Activated CD4-positive, alpha-beta T cell treated with anti-CD3 and anti-CD28 coated beads, Interleukin-2, amount 50 U/mL, for 1 hour (primary cell): ENCODE measurements around the gene DHX58.
A peak's percentile ranks its signal among the peaks of the same experiment; 100 is the strongest.

Experiments
- DNase-seq: peaks from one replicate; pipeline ENCODE4 v3.0.0-alpha.2; 2020

Gene DHX58

DNA sequence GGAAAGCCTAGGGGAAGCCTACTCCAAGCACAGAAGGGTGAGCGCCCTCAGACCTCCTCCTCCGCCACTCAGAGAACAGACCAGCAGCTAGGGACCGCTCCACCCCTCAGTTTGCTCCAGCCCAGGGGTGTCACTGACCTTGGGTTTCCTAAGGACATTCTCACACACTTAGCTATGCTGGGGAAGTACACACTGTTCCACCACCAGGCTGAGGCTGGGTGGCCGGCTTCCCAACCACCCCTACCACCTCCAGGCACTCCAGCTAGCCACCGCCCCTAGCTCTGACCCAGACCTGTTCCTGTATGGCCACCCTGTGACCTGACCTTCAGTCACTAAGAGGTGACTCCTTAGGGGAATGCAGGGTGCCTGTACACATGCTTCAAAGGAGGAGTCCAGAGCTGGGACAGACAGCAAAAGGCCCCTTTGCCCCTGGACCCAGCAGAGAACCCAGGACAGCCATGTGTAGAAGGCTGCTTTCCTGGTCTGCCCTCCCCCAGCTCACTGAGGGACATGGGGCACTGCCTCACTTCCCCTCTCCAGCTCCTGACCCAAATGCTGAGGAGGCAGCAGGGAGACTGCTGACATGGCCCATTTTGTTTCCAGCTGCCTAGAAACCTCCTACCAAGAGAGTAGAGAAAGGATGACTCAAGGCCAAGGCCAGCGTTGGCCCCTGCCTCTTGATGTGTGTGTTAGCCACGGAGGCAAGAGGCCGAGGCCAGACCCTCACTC is 16.8 kb upstream of the DHX58 start:
- no peak for DNase-seq

DNA sequence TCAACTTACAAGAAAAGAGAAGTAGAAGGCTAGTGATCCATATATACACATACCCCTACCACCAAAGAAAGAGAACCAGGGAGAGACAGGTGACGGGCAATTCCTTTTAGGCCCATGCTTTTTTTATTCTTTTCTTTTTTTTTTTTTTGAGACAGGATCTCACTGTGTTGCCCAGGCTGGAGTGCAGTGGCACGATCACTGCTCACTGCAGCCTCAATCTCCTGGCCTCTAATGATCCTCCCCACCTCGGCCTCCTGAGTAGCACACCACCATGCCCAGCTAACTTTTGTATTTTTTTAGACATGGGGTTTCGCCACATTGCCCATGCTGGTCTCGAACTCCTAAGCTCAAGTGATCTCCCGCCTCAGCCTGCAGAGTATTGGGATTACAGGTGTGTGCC is 14.9 kb upstream of the DHX58 start:
- DNase-seq: no peak

DNA sequence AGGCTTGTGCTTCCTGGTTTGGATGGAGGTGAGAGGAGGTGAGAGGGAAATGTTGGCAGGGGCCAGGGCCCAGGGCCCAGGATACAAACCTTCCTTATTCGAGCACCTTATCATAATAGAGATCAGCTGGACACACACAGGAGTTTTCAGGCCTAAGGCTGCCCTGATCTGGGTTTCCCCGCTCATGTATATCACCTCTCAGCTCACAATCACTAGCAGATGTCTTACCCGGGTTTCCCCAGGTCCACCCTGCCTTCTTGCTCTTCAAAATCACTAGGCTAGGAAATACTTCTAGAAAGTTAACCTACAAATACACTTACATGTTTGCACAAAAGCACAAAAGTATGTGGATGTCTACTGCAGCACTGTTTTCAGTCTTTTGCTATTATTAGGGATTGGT is 14.3 kb upstream of the DHX58 start:
- no peak for DNase-seq

DNA sequence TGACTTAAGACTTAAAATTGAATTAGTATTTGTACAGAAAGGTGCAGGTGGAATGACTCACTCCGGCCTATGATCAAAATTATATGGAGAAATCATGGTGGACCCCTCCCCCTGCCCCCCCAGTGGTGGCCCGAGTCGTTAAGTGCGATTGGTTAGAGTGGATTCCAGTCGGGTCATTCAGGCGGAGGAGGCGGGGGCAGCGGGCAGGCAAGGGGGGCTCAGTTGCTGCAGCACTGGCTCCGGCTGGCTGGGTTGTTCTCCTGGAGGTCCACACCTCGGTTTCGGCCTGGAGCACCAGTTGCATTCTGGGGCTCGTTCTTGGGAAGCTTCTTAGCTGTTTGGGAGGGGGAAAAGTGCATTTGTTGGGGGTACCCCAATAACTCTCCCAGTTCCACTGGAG is 13.1 kb upstream of the DHX58 start:
- no peak for DNase-seq

DNA sequence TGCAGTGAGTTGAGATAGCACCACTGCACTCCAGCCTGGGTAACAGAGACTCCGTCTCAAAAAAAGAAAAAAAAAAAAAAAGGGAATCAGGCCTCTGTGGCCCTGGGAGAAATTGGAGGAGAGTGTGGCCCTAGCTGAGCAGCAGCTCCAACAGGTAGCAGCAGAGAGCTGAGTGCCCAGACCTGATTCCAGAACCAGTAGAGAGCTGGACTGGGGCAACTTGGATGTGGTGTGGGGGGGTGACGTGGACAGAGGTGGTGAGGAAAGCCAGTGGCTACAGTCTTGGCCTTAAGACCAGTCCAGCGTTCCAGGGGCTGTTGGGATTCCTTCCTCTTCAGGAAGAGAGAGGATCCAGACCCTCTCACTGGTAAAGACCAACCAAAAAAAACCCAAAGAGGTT is 11.7 kb upstream of the DHX58 start:
- DNase-seq: no peak

DNA sequence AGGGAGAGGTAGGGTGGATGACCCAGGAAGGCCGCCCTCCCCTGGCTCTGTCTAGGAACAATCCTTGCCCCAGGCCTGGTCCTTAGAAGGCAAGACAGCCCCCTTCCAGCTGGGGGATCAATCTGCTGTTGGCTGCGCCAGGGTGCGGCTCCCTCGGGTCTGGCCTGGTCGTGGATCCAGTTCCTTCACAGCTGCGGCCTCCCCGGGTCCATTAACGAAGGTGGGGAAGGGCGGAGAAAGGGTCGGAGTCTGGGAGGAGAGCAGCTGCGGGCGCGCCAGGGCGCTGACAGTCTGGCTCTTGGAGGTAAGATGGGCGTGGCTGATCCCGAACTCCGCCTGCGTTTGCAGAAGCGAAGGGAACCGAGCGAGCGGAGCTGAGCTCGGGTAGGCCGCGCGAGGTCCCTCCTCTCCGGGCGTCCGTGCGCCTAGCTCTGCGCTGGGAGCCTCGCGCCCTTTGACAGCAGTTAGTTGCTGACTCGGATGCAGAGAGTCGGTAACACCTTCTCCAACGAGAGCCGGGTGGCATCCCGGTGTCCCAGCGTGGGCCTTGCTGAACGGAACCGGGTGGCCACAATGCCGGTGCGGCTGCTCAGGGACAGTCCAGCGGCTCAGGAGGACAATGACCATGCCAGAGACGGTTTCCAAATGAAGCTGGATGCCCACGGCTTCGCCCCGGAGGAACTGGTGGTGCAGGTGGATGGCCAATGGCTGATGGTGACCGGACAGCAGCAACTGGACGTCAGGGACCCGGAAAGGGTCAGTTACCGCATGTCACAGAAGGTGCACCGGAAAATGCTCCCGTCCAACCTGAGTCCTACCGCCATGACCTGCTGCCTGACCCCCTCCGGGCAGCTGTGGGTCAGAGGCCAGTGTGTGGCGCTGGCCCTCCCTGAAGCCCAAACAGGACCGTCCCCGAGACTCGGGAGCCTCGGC is 10.1 kb upstream of the DHX58 start, which contains the start of gene HSPB9:
TSS of gene HSPB9 (plus strand) at position 434 of the 933 bp plus-strand sequence. CDS start at position 481, 47 bp downstream.
- no peak for DNase-seq

DNA sequence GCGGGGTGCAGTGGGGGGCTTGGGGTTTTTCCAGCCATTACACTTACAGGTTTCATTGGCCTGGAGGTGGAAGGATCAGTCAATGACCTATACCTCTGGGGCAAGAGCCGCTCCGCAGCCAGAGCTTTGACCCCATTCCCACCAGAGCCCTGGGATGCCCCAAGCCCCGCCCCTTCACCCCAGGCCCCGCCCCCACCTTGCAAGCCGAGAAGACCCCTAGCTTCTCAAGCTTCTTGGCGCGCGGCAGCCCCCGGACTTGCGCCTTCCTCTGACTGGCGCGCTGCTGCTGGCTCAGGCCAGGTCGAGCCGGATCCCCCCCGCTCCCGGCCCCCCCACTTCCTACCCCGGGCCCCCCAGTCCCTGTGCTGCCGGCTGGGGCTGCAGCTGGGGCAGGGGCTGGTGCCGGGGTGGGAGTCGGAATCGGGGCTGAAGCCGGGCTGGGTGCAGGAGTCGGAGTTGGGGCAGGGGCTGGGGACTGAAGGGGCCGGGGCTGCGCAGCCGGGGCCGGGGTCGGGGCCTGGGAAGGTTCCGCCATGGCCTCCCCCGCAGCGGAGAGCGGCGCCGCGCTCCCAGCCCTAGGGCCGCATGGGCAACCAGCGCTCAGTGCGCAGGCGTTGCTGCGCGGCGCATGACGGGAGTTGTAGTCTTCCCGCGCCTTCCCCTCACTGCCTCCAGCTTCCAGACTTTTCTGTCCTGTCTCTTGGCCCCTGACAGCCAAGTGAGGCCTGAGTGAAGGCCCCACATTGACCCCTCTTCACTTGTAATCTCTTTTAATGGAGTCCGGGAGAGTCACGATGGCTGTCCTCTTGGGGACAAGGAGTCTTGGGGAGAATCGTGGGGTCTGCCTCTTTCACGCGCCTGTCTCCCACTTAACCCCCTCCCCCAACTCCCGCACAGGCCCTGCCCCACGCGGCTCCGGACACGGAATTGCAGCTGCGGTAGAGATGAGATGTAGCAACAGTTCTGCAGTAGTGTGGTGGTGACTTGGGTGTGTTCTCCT is 8.6 kb upstream of the DHX58 start, which contains the start of gene KAT2A:
TSS of gene KAT2A (minus strand) at position 598 of the 1,000 bp plus-strand sequence. CDS start at position 535, 63 bp downstream.
- peak; percentile 73 for DNase-seq

DNA sequence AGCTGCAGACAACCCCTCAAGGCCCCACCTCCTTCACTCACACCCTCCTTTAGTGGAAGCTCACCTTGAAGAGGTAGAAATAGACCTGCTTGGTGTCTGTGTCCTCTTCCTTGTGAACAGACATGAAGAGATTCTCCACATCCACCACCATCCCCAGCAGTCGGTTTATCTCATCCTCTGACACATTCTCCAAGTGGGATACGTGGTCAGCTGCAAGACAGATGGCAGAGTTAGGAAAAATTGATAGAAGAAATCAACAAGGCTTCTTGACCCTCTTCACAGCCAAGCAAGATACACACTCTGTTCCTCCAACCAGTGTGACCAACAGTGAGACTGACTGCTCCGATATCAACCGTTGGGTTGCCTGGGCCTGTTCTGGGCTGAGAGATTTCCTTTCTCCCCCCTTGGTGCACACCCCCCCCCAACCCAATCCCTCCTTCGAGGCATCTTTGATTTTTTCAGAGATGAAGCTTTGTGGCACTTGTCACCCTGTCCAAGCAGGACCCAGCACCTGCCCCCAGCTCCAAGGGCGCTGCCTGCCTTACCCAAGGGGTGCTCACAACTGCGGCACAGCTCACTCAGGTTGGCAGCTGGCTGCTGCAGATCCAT is 7.8 kb upstream of the DHX58 start:
- DNase-seq: no peak

DNA sequence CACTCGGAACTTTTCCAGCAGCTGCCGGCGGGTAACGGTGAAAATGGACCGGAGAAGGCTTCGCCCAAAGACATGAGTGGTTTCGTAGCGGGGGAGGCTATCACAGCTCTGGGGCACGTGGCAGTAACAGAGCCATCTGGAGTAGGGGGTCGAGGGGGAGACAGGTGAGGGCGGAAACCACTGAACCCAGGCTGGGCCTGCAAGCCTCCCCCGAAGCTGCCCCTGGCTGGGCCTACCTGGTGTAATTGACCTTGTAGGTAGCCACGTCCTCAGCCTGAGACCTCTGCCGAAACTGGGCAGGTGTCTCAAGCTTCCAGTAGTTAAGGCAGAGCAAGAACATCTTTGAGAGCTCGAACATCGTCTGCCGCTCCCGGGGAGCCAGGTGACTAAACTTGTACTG is 6.8 kb upstream of the DHX58 start:
- no peak for DNase-seq

DNA sequence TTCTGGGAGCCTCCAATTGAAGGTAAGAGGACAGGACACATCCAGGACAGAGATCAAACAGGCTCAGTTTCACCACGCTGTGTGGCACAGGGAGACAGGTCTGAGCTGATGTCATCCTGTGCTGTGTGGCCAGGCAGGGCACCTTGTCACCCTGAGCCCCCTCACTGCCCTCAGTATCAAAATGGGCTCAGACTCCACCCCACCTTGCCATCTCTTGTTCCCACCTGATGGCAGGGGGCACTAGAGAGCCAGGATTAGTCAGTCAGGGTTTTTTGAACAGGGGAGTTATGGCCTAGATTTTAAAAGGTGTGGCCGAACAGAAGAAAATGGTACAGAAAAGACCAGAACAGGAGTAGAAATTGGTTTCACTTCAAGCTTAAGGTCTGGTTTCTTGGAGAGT is 6.0 kb upstream of the DHX58 start:
- DNase-seq: peak; percentile 42

DNA sequence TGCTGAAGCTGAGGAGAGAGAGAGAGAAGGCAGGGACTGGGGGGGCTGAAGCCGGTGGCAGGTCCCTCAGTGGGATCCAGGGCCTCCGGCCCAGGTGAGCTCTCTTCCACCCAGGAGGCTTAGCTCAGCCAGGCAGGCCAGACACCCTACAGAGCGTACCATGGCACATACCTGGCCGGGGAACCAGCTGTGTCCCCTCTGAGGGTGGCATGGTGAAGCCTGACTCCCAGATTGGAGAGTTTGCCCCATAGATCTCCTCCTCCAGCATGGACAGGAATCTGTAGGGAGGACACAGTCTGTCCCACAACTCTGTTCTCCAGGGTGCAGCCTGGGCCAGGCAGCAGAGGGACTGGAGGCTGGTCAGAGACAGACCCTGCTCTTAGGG is 5.6 kb upstream of the DHX58 start:
- no peak for DNase-seq

DNA sequence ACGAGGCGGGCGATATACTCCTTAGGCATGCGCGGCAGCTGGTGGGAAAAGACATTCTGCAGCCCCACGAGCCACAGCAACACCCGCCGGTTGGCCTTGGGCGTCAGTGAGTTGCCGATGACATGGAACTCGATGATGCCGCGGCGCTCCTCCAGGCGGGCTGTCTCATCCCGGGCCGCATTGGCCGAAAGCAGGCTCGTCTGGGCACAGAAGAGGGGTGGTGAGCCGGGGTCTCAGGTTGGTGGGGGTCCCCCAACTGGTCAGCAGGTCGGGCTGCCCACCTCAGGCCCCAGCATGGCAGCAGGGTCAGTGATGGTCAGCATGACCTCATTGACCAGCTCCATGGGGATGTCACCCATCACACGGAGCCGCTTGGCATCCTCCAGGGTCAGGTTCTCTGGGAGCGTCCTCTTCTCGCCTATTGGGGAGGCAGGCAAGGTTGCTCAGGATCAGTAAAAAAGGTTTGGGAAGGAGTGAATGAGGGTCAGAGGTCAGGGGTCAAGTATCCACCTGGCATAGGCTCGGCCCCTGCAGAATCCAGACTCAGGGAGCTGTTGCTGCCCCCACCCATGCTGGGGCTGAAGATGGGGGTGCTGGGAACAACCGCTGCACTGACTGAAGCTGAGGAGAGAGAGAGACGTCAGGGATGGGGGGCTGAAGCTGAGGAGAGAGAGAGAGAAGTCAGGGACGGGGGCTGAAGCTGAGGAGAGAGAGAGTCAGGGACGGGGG is 5.0 kb upstream of the DHX58 start:
- DNase-seq: no peak

DNA sequence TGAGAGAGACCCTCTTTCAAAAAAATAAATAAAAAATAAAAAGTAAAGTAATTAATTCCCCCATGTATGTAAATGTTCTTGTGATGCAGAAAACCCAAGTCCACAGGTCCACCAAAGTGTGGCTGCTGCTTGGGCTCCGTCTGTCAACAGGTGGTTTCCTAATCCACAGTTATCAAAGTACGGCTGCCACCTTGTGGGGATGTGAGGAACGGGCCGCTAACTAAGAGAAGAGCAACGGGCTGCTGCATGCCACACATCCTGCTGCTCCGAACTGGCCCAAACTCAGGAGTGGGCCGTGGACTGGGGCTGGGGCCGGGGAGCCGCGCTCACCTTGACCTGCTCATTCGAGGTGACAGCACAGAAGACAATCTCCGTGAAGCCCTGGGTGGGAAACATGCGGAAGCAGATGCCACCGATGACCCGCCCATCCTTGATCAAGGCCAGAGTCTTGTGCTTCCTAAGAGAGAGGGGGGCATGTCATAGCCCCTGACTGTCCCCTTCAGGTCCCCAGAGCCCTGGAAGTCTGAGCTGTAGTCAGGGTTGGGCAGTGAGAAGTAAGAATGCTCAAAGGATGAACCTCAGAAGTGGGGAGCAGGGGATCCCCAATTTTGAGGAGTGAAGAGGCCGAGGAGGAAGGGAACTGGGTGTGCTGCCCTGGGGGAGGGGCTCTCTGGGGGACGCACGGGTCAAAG is 4.3 kb upstream of the DHX58 start:
- DNase-seq: peak; percentile 82

DNA sequence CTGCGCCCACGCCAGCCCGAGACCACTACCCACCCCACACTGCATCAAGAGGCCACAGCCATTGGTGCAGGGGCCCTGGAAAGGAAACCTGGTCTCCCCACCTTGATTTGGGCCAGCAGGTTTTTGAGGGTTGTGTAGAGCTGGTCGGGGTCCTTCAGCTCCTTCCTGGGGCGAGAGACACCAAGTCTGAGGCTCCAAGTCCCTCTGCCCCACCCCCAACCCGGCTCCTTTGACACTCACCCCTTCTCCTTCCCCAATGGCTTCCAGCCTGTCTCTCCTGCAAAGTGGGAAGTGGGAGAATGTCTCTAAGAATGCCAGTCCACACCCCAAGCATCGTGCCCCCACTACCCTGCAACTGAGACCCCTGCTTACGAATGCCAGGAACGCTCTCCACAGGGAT is 1.6 kb upstream of the DHX58 start:
- no peak for DNase-seq

DNA sequence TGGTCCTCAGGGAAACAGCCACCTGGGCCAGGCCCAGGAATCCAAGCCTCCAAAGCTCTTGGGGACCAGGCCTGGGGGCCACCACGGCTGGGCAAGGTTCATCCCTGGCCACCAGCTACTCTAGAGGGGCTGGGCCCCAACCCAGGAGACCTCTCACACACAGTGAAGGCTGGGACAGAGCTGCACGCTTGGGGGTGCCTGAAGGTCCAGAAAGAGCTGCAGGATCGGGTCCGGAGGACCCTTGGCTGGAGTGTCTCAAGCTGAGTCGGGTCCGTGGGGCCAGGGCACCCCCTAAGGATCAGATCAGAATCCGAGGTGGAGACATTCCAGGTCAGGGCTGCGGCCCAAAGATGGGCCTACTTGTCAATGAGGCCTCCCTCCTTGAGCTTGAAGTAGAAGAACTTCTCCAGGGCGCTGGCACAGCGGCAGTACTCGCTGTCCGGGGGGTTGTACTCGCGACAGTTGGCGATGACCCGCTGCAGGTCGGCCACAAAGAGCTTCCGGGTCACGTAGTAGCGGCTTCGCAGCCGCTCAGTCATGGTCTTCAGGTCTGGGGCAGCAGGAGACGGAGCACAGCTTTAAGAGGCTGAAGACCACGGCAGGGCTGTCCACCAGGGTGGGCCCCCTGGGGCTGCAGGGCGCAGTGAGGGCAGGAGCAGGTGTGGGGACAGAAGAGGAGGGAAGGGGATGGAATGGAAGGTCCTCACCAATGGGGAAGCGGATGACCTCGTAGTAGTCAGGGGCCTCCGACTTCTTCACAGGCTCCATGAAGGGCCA is 967 bp upstream of the DHX58 start:
- DNase-seq: no peak

DNA sequence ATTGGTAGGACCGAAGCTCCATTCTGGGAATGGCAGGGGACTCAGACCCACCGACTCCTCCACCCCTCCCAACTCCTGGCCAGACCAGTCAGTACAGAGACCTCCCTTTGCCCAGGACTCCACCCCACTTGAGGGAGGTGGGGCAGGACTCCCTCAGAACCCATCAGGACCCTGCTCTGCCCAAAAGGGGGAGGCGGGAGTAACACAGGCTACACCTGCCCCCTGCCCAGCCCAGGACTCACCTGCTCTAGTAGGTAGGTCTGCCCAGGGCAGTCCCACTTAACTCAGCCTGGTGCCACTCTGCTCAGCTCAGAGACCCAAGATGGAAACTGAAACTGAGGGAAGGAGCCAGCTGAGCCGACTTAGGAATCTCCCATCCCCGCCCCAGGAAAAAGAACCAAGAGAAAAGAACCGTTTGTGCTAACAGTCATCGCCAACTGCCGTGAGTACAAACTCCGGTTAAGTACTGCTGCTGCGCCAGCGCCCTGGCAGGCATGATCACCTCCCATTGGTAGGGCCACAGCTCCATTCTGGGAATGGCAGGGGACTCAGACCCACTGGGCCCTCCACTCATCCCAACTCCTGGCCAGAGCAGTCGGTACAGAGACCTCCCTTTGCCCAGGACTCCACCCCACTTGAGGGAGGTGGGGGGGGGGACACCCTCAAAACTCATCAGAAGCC is 503 bp downstream of the DHX58 start:
- DNase-seq: no peak

DNA sequence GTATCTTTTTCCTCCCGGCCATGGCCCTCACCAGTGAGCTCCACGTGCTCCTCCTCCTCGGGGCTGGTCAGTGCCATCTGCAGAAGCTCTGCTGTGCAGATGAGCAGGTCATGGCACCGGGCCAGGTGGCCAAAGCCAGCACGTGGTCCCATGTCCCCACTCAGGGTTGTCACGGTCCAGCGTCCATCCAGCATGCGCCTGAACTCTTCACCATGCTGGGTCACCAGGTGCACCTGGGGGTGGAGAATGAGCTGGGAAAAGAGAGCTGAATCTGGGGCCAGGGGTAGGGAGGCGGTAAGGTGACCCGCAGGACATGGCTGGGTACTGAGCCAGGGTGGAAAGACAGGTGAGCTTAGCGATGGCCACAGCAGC is 1.3 kb downstream of the DHX58 start:
- no peak for DNase-seq

DNA sequence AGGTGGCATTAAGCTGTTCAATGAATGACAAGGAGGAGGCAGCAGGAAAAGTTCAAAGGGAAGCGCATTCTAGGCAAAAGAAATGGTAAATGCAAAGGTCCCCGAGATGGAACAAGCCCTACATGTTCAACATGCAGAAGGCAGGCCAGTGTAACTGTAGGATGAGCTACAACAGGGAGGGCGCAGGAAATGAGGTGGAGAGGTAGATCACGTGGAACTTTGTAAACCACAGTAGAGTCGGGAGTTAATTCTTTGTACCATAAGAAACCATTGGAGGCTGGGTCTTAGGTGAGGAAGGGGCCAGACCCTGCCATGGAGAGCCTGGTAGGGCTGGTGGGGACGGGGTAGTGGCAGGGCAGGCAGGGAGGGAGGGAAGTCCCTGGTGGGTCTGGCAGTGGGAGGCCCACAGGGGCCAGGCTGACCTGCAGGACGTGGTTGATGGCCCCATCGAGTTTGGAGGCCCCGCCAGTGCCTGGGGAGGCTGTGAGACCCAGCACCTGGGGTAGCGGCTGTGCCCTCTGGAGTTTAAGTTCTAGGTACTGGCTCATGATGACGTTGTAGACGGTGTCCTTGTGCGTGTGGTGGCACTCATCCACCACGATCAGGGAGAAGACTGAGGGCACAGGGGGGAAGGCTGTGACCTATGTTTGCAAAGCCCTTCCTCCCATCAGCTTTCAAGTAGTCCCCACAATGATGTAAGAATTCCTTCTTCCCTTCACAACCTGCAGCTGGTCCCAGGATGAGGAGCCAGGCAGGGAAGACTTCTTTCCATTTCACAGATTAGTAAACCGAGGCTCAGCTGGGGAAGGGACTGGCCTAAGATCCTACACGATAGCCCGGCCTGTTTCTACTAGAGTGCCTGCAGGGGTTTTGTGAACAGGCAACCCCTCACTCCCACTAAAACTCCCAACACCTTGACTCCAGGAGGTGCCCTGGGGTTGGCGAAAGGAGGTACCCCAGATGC is 1.9 kb downstream of the DHX58 start:
- no peak for DNase-seq
